Fibroblast of skin of right quadriceps (primary cell): ENCODE results near the gene TTC5.
A peak's percentile ranks its signal among the peaks of the same experiment; 100 is the strongest.
"Not testable (repeated sequence)": the region's sequence is repeated elsewhere in the genome, so short reads cannot be mapped to it uniquely, and the experiment has no call there.

ENCODE experiments used
- DNase-seq: peaks from one replicate; pipeline ENCODE4 v3.0.0-alpha.2; 2013

TTC5 gene

GRCh38 chr14:20295067-20295466 lies 10.7 kb downstream of the TTC5 start:
- no peak for DNase-seq

- no peak for DNase-seq
These were observed 11.1 kb downstream of the TTC5 start for GRCh38 chr14:20294636-20295035.

- DNase-seq, result not testable (repeated sequence)
These were observed 23.8 kb downstream of the TTC5 start for GRCh38 chr14:20281998-20282397.

GRCh38 chr14:20280265-20280664 lies 25.5 kb downstream of the TTC5 start:
- DNase-seq, result not testable (repeated sequence)

- DNase-seq, result peak; percentile 26
These were observed 27.3 kb downstream of the TTC5 start for GRCh38 chr14:20278414-20278813.

- no peak for DNase-seq
These were observed 28.3 kb downstream of the TTC5 start for GRCh38 chr14:20277409-20277808.

- DNase-seq, result no peak
These were observed 31.7 kb downstream of the TTC5 start for GRCh38 chr14:20274062-20274461.

- DNase-seq, result not testable (repeated sequence)
These were observed 41.4 kb downstream of the TTC5 start for GRCh38 chr14:20264361-20264760.

- DNase-seq, result peak; percentile 85
These were observed 43.1 kb downstream of the TTC5 start for GRCh38 chr14:20262642-20263128.

GRCh38 chr14:20247646-20248246 lies 58.0 kb downstream of the TTC5 start:
- no peak for DNase-seq
